Stimulated activated CD8-positive, alpha-beta memory T cell treated with anti-CD3 and anti-CD28 coated beads, Interleukin-4, amount 100 ng/mL, for 24 hours (primary cell): ENCODE data around the gene LRRC4C.

Experiments
- DNase-seq: peaks from one replicate; pipeline ENCODE4 v3.0.0-alpha.2; 2020; ENCODE audit warnings: low read depth

LRRC4C gene

GRCh38 chr11:41414771-41415440 lies 44.5 kb downstream of the LRRC4C start:
- DNase-seq, result no peak

DNA sequence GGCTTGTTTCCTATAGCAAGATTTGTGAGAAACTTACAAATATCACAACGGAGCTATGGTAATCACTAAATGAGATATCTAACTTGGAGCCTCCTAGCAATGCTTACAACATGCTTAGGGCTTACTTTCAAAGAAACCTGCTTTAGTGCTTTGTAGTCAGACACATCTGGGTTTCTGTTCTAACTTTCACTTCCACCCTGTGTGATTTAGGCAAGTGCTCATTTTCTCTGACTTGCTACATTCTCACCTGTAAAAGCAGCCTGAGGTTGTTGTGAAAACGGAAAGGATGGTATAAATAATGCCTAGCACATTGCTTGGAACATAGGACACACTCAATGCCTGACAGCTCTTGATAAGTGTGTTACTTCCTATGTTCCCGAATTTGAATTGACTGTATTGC lies 45.6 kb downstream of the LRRC4C start:
- no peak for DNase-seq

DNA sequence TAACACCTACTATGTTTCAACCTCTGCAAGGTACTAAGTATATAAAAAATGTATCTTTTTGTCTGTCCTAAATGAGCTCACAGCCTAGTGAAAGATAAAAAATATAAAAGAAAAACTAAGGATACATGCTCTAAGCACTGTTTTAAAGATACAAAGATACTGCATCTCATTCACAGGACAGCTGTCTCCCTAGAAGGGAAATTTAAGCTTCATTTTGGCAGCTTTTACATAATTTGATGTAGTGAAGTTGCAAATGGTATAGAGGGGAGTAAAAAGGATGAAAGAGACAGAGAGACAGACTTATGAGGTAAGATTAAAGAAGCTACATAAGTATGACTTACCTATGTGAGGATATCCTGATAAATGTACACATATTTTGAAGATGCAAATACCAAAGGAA lies 53.6 kb downstream of the LRRC4C start:
- no peak for DNase-seq

- no peak for DNase-seq
Measured at GRCh38 chr11:41404109-41404508, 55.3 kb downstream of the LRRC4C start.

DNA sequence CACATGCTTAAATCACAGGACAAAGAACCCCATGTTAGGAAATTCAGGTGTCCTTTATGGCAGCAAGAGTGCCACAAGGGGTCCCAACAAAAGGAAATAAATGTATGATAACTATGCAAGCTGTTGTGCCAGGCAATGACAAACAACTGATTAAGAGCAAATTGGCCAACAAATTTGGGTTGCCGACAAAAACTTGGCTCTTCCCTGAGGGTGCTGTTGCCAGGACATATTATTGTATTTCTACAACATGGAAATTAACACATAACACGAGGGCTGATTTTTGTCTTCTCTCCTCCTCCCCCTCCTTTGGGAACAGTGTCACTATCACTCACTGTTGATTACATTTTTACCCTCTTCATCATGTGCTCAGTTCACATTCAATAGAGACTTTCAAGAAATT lies 56.0 kb downstream of the LRRC4C start:
- DNase-seq, result no peak

- no peak for DNase-seq
Measured at GRCh38 chr11:41400819-41401382, 58.6 kb downstream of the LRRC4C start.

- no peak for DNase-seq
Measured at GRCh38 chr11:41400124-41400523, 59.3 kb downstream of the LRRC4C start.

GRCh38 chr11:41399323-41399722 lies 60.1 kb downstream of the LRRC4C start:
- no peak for DNase-seq

- no peak for DNase-seq
Measured at GRCh38 chr11:41398175-41398574, 61.3 kb downstream of the LRRC4C start.

DNA sequence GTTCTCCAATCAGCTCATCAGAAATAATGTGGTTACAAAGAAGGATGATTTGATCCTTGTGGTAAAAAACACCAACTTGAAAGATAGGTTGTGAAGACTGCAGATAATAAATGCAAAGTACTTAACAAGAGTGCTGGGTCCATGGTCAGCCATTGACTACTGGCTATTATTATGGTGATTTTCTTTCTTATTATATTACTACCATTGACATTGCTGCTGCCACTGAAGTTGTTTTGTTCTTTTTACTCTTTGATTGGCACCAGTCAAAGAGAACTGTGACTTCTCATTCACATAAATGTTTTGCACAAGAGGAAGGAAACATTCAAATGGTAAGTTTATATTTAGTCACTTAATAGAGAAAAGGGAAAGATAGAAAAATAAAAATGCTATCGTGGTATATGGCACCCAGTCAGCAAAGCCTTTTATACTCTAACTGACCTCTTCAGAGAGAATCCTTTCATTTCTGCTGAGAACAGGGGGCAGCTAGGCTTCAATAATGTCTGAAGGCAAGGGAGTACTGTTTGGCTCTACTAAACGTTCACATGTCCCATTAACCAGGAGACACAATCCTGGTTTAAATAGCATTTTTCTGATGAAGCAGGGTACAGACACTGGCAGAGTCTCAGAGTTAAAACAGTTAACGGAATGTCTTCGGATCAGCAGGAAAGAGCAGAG lies 64.8 kb downstream of the LRRC4C start:
- no peak for DNase-seq

DNA sequence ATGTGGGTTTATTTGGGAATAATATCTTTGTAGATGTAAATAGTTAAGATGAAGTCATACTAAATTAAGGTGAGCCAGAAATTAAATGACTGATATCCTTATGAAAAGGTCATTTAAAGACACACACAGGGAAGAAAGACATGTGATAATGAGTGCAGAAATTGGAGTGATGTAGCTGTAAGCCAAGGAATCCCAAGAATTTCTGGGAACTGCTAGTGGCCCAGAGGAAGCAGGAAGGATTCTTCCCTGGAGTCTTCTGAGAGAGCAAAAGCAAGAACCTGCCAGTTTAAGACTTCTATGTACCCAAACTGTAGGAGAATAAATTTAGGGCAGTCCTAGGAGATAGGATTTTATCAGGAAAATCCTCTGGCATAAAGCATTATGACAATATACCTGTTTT lies 66.9 kb downstream of the LRRC4C start:
- no peak for DNase-seq

DNA sequence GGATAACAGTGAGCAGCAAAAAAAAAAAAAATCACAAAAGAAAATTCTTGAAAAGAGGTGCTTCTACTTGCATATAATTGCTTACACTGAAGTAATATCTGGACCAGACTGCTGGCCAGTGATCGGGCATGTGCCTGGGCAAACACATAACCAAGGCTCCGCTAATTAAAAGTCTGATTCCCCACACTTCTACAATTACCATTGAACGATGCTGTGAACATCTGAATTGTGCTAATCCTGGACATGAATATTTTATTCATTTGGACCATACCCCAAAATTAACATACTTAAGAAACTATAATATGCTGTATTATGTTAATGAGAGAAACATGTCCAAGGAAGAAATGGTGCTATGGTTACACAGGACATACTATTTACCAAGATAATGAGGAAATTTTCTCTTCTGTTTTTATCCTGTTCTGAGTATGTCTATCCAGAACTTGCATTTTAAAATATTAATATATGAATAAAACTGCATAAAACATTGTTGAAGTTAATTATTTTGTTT lies 69.8 kb downstream of the LRRC4C start:
- no peak for DNase-seq

GRCh38 chr11:41384329-41384728 lies 75.1 kb downstream of the LRRC4C start:
- no peak for DNase-seq

- DNase-seq, result no peak
Measured at GRCh38 chr11:41383768-41384167, 75.7 kb downstream of the LRRC4C start.

DNA sequence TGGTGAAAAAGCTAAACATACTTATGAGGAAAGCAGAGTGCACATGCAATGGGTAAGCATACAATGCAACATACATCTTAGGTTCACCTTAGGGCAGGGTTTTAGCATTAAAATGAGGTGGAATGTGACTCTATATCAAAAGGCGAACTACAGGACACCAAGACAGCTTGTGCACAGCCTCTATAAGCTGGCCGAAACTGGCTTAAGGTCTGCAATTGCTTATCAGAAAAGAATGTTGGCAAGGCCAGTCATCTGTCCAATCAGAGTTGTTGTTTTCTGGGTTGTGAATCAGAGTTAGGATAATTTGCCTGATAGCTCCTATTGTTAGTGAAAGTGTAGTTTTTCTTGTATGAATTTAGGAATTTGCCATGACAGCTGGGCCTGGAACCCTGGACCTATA lies 76.5 kb downstream of the LRRC4C start:
- no peak for DNase-seq

DNA sequence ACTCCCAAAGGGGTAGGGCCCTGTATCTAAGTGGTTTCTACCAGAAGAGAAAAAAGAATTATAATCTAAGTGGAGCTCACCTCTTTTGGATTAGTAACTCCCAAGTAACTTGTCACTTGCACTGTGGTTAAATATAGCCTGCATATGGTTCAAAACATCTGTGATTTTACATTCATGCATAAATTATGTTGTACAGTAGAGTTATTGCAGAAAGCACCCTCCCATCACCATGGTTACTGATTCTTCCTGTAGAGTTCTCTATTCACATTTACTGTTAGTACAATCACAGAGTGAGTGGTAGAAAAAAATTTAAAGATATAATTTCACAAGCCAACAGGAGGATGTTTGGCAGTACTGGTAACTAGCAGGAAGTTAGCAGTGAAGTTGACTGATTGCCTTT lies 80.4 kb downstream of the LRRC4C start:
- no peak for DNase-seq

GRCh38 chr11:41377709-41378394 lies 81.6 kb downstream of the LRRC4C start:
- no peak for DNase-seq

GRCh38 chr11:41351825-41352224 lies 107.6 kb downstream of the LRRC4C start:
- no peak for DNase-seq

DNA sequence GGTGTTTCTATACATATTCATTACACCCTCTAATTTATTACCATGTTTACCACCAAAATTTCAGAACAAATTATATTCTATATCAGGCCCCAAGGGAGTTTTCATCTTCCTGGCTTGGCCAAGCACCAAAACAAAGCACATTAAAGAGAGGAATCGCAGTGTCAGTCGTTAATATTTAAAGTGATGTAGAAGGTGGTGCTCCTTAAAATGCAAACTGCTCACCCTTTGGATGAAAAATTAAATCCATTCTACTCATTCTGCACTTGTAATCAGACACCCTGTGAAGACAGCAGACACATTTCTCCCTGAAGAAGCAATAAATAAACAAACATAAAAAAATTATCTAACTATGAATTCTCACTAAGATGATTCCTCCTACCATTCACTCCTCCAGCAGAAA lies 113.4 kb downstream of the LRRC4C start:
- no peak for DNase-seq

DNA sequence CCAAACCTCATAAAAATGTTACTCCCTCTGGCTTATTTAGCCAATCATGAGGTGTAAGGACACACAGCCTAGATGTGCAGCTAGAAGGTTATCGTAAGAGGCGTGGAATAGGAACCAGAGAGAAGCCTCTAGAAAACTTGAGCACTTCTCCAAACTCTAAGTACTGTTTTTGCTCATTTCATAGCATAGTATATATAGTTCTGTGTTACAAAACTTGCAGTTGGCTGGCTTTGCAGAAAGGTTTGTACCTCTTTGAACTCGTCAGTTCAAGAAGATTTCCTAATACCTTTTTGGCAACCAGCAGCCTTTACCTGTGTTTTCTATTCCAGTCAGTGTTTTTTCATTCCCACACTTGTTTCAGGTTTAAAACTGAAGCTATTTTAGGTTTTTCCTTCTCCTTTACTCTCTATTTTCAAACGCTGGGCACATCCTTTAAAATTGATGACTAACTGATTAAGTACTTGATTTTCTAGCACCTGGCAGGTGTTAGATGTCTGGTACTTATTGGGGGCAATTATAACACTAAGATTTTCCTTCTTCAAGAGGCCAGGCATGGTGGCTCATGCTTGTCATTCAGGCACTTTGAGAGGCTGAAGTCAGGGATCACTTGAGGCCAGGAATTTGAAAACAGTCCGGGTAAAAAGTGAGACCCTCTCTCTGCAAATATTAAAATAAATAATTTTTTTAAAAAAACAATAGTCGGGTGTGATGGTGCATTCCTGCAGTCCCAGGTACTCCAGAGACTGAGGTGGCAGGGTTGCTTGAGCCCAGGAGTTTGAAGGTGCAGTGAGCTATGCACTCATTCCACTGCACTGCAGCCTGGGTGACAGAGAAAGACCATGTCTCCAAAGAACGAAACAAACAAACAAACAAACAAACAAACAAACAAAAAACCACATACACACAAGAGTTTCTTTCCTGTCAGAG lies 125.2 kb downstream of the LRRC4C start:
- no peak for DNase-seq

GRCh38 chr11:41333357-41333756 lies 126.1 kb downstream of the LRRC4C start:
- no peak for DNase-seq

DNA sequence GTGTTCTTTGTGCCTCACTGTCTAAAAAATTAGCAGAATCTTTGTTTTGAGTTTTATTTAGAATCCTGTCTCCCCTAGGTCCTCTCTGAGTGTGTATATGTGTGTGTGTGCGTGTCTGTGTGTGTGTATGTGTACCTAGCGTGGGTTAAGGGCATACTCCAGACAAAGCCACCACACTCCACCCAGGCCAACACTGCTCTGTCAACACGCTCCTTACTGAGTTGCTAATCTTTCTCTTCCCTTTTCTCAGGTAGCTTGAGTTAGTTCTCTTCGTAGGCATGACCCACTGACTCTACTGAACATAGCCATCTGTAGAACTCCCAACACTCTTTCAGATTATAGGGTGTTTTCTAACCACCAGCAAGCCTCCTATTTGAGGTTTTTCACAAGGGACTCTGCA lies 131.1 kb downstream of the LRRC4C start:
- no peak for DNase-seq
